Heart left ventricle (tissue), 16 donors: Measurements from ENCODE around the gene NOL6. TPM values are rescaled to one million over a fixed set of nuclear protein-coding genes. Genes with fewer than 3 reads are reported as not detected.
A peak's percentile ranks its signal among the peaks of the same experiment; 100 is the strongest.

ENCODE experiments used
- ATAC-seq, 4 donors: fragments of 200-7000 bp; cut with Tn5 transposase; one replicate each; pipeline ENCODE4 v1.9.1; 2020 to 2022; ENCODE audit warnings: moderate library complexity in 4 of 4, mild to moderate bottlenecking in 3 of 4, moderate number of reproducible peaks in 1 of 4
- DNase-seq, 5 donors: peaks; one replicate each; pipeline ENCODE4 v3.0.0-alpha.2; 2020
- H3K27ac ChIP-seq, 12 donors: fragments of 200-600 bp; sonication (generic) in 4 of 12; one replicate each; pipeline versions ENCODE4 v1.5.0 to v1.8.0; 2016 to 2022; ENCODE audit warnings: mild to moderate bottlenecking in 2 of 12
- H3K27me3 ChIP-seq, 9 donors: fragments of 200-600 bp; sonication (generic) in 2 of 9; one replicate each; pipeline versions ENCODE4 v1.5.1 to v1.8.0; 2016 to 2022; ENCODE audit warnings: mild to moderate bottlenecking in 3 of 9
- H3K36me3 ChIP-seq, 9 donors: fragments of 200-600 bp; sonication (generic) in 2 of 9; one replicate each; pipeline versions ENCODE4 v1.5.0 to v1.8.0; 2018 to 2022; ENCODE audit warnings: mild to moderate bottlenecking in 2 of 9
- H3K4me1 ChIP-seq, 12 donors: fragments of 200-600 bp; sonication (generic) in 4 of 12; one replicate each; pipeline versions ENCODE4 v1.5.0 to v1.8.0; 2016 to 2022; ENCODE audit warnings: mild to moderate bottlenecking in 3 of 12
- H3K4me3 ChIP-seq, 12 donors: fragments of 200-600 bp; sonication (generic) in 4 of 12; one replicate each; pipeline versions ENCODE4 v1.5.0 to v1.8.0; 2017 to 2022; ENCODE audit warnings: mild to moderate bottlenecking in 9 of 12, moderate library complexity in 4 of 12
- H3K9me3 ChIP-seq, 12 donors: fragments of 200-600 bp; sonication (generic) in 4 of 12; one replicate each; pipeline versions ENCODE4 v1.5.0 to v1.8.0; 2016 to 2022; ENCODE audit warnings: mild to moderate bottlenecking in 1 of 12
- POLR2A ChIP-seq, 2 donors: fragments of 450-650 bp; IDR thresholded peaks; one replicate each; pipeline ENCODE4 v1.6.1; 2017; ENCODE audit warnings: antibody characterized with exemption in 2 of 2, mild to moderate bottlenecking in 2 of 2, moderate library complexity in 2 of 2
- WGBS, 4 donors: extraction: QIAGEN DNeasy Blood & Tissue Kit in 2 of 4; methylation state at CpG; one replicate each; pipeline versions ENCODE4 v1.1.5 to v1.1.7; 2013 to 2018; 5-methylcytosine and 5-hydroxymethylcytosine counted together
- intact Hi-C, 10 donors: fragments of 100-400 bp; cut with DNase I; formaldehyde crosslinking; loops; one replicate each; pipeline versions ENCODE4 v1.11.1 to v1.14.2; 2022
- polyA plus RNA-seq, 2 donors: library from polyadenylated mRNA; stranded (reverse); fragments of 200-250 nt; gene quantifications; one replicate each; pipeline ENCODE4 v1.2.3, GENCODE V29; 2013
- total RNA-seq, 9 donors: library from RNA; depleted of rRNA in 2 of 9; stranded (reverse); fragments of >200 nt in 2 of 9; fragmentation: NEBNext Ultra II Directional in 3 of 9; extraction: Animal tissue kit (Norgen Biotek cat#: 25700) in 3 of 9; gene quantifications; one replicate each; pipeline versions ENCODE4 v1.1.0 to v1.2.4, GENCODE V29; 2016 to 2023
- TF ChIP-seq, protein P1 (sequence below), 12 donors: fragments of 200-600 bp; sonication (generic) in 4 of 12; IDR thresholded peaks; one replicate each; pipeline versions ENCODE4 v1.5.0 to v1.8.0; 2018 to 2022; ENCODE audit warnings: antibody characterized with exemption in 12 of 12, mild to moderate bottlenecking in 5 of 12
- donor health status: ischemic (EF 13 %, LVEDD 7.1; RV severe dilation, severe dysfunction).
- donor health status: healthy with polysubstance abuse.
- donor health status: DM: no; HTN: yes; CAD: no.
- donor health status: DM: no; HTN: no; CAD: no.
- donor health status: ischemic (EF 25% LVEDD 6.9; RV normal size, moderate dysfunction).
- donor health status: ischemic (EF 25% LVEDD 5.7; RV mildly dilated, moderate dysfunction).
- donor health status: healthy.
- donor health status: DM: yes; HTN: yes; CAD: no.
- donor health status: ischemic (EF 35%, LVEDD 5.7; RV mildly dilated, moderate dysfunction).
- donor health status: nonischemic (EF 11% LVEDD 7.7; RV severe dilation, severe dysfunction).
- donor health status: DM: yes; HTN: yes; CAD: no.
- donor health status: PGD.
- donor health status: ischemic (EF 29% LVEDD 5.4; RV normal size, mild dysfunction).
- donor health status: nonischemic (EF 23%, LVEDD 6.1; RV moderate dilation, normal function).

The NOL6 gene
- total and polyA plus RNA-seq, 11 donors, result 11.2 to 28.2 (median 14.9) TPM

DNA sequence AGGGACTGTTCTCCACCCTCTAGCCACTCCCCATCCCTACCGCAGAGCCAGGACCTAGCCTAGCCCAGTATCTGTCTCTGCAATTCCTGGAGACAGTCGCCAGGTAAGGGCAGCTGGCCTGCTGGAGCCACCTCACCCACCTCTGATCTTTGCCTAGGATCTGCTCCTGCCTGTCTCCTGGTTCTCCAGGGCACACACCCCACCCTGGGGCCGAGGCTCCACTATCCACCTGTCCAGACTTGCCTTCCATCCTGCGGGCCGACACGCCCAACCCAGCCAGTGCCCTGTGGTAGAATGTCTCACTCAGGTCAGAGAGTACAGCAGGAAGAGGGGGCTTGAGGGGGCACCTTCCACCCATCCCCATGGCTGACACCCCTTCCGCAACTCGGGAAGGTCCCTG is 55.6 kb downstream of the NOL6 start:
- Histone ChIP-seq H3K9me3 (no peaks in the 10 kb centered on the region), H3K36me3 (no peaks in the 10 kb centered on the region), H3K4me1 (peaks cover 0 to 15% (median 5%) of the 10 kb centered on the region in 12 donors), H3K4me3 (no peak overlapping the region), H3K27me3 (no peaks in the 10 kb centered on the region), H3K27ac (no peak overlapping the region)
- intact Hi-C loops, result loop anchor here in 4 of 10 donors (5.0 to 10.0 kb wide), 5 partner anchors 41 to 63 kb away; no protein-coding TSS in a partner anchor
- no peak for TF ChIP-seq POLR2A (IDR thresholded peaks at IDR 0.05)
- TF ChIP-seq, protein P1, sequence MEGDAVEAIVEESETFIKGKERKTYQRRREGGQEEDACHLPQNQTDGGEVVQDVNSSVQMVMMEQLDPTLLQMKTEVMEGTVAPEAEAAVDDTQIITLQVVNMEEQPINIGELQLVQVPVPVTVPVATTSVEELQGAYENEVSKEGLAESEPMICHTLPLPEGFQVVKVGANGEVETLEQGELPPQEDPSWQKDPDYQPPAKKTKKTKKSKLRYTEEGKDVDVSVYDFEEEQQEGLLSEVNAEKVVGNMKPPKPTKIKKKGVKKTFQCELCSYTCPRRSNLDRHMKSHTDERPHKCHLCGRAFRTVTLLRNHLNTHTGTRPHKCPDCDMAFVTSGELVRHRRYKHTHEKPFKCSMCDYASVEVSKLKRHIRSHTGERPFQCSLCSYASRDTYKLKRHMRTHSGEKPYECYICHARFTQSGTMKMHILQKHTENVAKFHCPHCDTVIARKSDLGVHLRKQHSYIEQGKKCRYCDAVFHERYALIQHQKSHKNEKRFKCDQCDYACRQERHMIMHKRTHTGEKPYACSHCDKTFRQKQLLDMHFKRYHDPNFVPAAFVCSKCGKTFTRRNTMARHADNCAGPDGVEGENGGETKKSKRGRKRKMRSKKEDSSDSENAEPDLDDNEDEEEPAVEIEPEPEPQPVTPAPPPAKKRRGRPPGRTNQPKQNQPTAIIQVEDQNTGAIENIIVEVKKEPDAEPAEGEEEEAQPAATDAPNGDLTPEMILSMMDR (IDR thresholded peaks at IDR 0.05), result no peak
- ATAC-seq (no peak), DNase-seq (no peak)
- WGBS, 4 donors, result 92 to 95% (median 94%) methylated on average over 6 to 8 of the region's 8 CpGs

DNA sequence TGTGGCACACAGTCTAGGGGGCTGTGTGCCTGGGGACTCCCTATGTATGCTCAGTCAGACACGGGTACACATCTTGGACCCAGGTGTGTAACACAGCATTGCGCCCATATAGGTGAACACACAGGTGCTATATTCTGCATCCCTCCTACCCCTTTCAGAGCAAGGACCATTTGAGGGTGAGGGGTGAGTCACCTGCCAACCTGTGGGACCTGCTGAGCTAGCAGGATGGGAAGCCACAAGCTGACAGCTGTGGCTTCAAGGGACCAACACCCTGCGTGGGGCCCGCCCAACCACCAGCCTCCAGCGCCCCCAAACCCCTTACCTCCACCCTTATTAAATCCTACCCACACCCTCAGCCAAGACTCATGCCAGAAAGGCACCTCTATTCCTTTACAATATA is 56.7 kb downstream of the NOL6 start:
- H3K36me3 ChIP-seq, result no peaks in the 10 kb centered on the region
- H3K27me3 ChIP-seq, result no peaks in the 10 kb centered on the region
- intact Hi-C loops, result loop anchor here in 5 of 10 donors (2.0 to 10.0 kb wide), 6 partner anchors 40 to 62 kb away; no protein-coding TSS in a partner anchor
- H3K27ac ChIP-seq, result no peak overlapping the region
- H3K4me1 ChIP-seq, result peaks cover 0 to 15% (median 5%) of the 10 kb centered on the region in 12 donors
- DNase-seq, result no peak
- H3K4me3 ChIP-seq, result no peak overlapping the region
- TF ChIP-seq POLR2A (IDR thresholded peaks at IDR 0.05), result no peak
- TF ChIP-seq, protein P1 (IDR thresholded peaks at IDR 0.05), result no peak
- no peaks in the 10 kb centered on the region for H3K9me3 ChIP-seq
- 69 to 80% (median 76%) methylated on average over 5 of the region's 5 CpGs for WGBS, 4 donors
- ATAC-seq, result no peak

DNA sequence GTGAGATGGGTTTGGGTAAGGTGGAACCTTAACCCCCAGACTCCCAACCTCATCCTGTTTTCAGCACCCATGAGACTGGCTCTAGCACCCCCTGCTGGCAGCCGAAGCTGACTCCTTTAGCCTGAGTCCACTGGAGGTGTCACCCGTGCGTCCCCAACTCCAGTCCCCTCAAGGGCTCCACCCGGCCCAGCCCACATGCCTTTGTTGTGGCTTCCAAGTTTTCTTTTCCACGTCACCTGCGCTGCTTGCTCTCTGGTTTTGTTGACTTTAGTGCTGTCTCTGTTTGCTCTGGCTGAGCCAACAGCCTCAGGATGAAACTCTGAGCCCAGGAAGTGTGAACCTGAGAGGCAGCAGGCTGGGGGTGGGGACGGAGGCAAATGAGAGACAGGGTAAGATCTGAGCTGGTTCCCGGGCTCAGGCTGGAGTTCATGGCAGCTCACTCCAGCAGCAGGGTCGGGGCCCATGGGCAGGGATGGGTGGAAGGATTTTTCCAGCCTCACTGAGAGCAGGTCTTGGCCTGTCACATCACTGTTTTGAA is 58.2 kb downstream of the NOL6 start:
- H3K9me3 ChIP-seq, result no peaks in the 10 kb centered on the region
- H3K4me1 ChIP-seq, result peaks cover 0 to 15% (median 5%) of the 10 kb centered on the region in 12 donors
- H3K4me3 ChIP-seq, result no peak overlapping the region
- DNase-seq (peak; percentile 65 to 87 (median 73)), ATAC-seq (peak; percentile 44 to 87 (median 78))
- 24 to 34% (median 28%) methylated on average over 9 of the region's 9 CpGs for WGBS, 4 donors
- TF ChIP-seq POLR2A (IDR thresholded peaks at IDR 0.05), result no peak
- TF ChIP-seq, protein P1 (IDR thresholded peaks at IDR 0.05), result peak; percentile 64 to 84 (median 76)
- H3K27ac ChIP-seq, result peak overlapping the region in 1 of 12 donors; percentile 40
- no peaks in the 10 kb centered on the region for H3K36me3 ChIP-seq
- H3K27me3 ChIP-seq, result no peaks in the 10 kb centered on the region
- intact Hi-C loops, result loop anchor here in 9 of 10 donors (1.0 to 10.0 kb wide), 7 partner anchors 38 to 61 kb away; no protein-coding TSS in a partner anchor

DNA sequence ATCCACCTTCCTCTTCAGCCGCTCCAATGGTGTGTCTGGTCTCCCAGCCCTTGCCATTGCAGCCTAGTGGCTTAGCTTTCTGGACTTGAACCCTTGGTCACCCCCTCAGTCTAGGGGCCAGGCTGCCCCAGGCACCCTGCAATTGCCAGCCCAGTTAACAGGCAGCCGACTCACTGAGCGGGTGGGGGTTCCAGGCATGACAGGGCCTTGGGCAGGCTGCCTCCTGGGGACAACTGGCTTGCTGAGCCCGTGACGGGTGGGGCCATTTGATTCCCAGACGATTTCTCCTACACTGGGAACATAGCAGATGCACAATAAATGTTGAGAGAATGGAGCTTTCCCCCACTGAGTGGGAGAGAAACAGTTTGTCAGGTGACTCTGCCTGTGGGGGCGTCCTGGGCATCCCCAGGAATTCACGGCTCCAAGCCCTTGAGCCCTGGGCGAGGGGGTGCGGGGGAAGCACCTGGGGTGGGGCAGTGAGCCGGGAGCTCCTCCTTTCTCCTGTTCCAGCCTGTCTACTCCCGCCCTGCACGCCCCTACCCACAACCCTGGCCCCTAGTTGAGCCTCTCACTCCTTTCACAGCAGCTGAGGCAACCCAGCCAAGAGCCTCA is 58.7 kb downstream of the NOL6 start:
- intact Hi-C loops, result loop anchor here in 9 of 10 donors (1.0 to 10.0 kb wide), 8 partner anchors 37 to 60 kb away; no protein-coding TSS in a partner anchor
- Histone ChIP-seq H3K27ac (no peak overlapping the region), H3K4me3 (no peak overlapping the region), H3K36me3 (peaks cover 0 to 4% (median 0%) of the 10 kb centered on the region in 9 donors), H3K4me1 (peaks cover 0 to 15% (median 5%) of the 10 kb centered on the region in 12 donors), H3K9me3 (no peaks in the 10 kb centered on the region), H3K27me3 (no peaks in the 10 kb centered on the region)
- WGBS, 4 donors, result 56 to 69% (median 62%) methylated on average over 10 to 13 of the region's 13 CpGs
- ATAC-seq, result peak in 2 of 4 donors; percentile 16 to 30
- TF ChIP-seq, protein P1 (IDR thresholded peaks at IDR 0.05), result no peak
- TF ChIP-seq POLR2A (IDR thresholded peaks at IDR 0.05), result no peak
- DNase-seq, result no peak
